Left lung (tissue), 14 donors: ENCODE measurements around the gene RETREG2. TPM values are rescaled to one million over a fixed set of nuclear protein-coding genes. Genes with fewer than 3 reads are reported as not detected.

Source experiments
- ATAC-seq: fragments of 200-7000 bp; cut with Tn5 transposase; one replicate; pipeline ENCODE4 v1.9.1; 2020; ENCODE audit warnings: moderate library complexity
- DNase-seq, 4 donors: peaks; one replicate each; pipeline ENCODE4 v3.0.0-alpha.2; 2013 to 2020
- H3K27ac ChIP-seq, 2 donors: fragments of 200-600 bp; sonication (generic) in 1 of 2; one replicate each; pipeline versions ENCODE4 v1.5.0 to v1.8.0; 2020 to 2021
- H3K27me3 ChIP-seq, 2 donors: fragments of 200-600 bp; sonication (generic) in 1 of 2; one replicate each; pipeline versions ENCODE4 v1.5.0 to v1.8.0; 2020 to 2021
- H3K36me3 ChIP-seq, 2 donors: fragments of 200-600 bp; sonication (generic) in 1 of 2; one replicate each; pipeline versions ENCODE4 v1.5.0 to v1.8.0; 2020 to 2021
- H3K4me1 ChIP-seq, 2 donors: fragments of 200-600 bp; one replicate each; pipeline ENCODE4 v1.8.0; 2021
- H3K4me3 ChIP-seq, 2 donors: fragments of 200-600 bp; sonication (generic) in 1 of 2; one replicate each; pipeline versions ENCODE4 v1.5.0 to v1.8.0; 2020 to 2021; ENCODE audit warnings: mild to moderate bottlenecking in 1 of 2
- H3K9me3 ChIP-seq, 2 donors: fragments of 200-600 bp; sonication (generic) in 1 of 2; one replicate each; pipeline versions ENCODE4 v1.5.0 to v1.8.0; 2020 to 2021
- CTCF ChIP-seq, 2 donors: fragments of 200-600 bp; sonication (generic) in 1 of 2; IDR thresholded peaks; one replicate each; pipeline versions ENCODE4 v1.5.0 to v1.8.0; 2021; ENCODE audit warnings: antibody characterized with exemption in 2 of 2
- intact Hi-C, 2 donors: fragments of 100-400 bp; cut with DNase I; formaldehyde crosslinking; loops; one replicate each; pipeline versions ENCODE4 v1.11.2 to v1.14.2; 2022
- long read RNA-seq, 12 donors: library from polyadenylated mRNA in 2 of 12; unstranded in 2 of 12; transcript quantifications; one replicate each; pipeline ENCODE4 v2.0.0 and lab custom pipeline, GENCODE V29; 2019 to 2026
- polyA plus RNA-seq, 6 donors: library from polyadenylated mRNA; unstranded; fragments of 120-200 nt; gene quantifications; one replicate each; pipeline ENCODE4 v1.2.1, GENCODE V29; 2013; ENCODE audit not compliant: insufficient read length in 6 of 6
- total RNA-seq, 2 donors: library from RNA; stranded (reverse); fragmentation: NEBNext Ultra II Directional; extraction: Animal tissue kit (Norgen Biotek cat#: 25700); gene quantifications; one replicate each; pipeline ENCODE4 v1.2.1, GENCODE V29; 2021
- donor health status: DM: no; HTN: yes; CAD: no.
- donor health status: DM: no; HTN: no; CAD: no.

Gene RETREG2
- total RNA-seq (10 to 100 TPM; 84.6 to 85.4 TPM), polyA plus RNA-seq (10 to 100 TPM; 75.0 to 86.6 (median 81.7) TPM)
- long read RNA-seq, donor 1, full-length matches to known transcripts = 17 of 17 reads
- long read RNA-seq, donor 1, partial matches to known transcripts = 0 of 17 reads
- long read RNA-seq, donor 1, other reads (novel, unspliced or antisense) = 0 of 17 reads
- long read RNA-seq, donor 2, full-length matches to known transcripts = 7 of 7 reads
- long read RNA-seq, donor 2, partial matches to known transcripts = 0 of 7 reads
- long read RNA-seq, donor 2, other reads (novel, unspliced or antisense) = 0 of 7 reads
- long read RNA-seq, donor 3, full-length matches to known transcripts = 15 of 15 reads
- long read RNA-seq, donor 3, partial matches to known transcripts = 0 of 15 reads
- long read RNA-seq, donor 3, other reads (novel, unspliced or antisense) = 0 of 15 reads
- long read RNA-seq, donor 4, partial matches to known transcripts = 0 of 6 reads
- long read RNA-seq, donor 4, other reads (novel, unspliced or antisense) = 6 of 6 reads
- long read RNA-seq, donor 5, full-length matches to known transcripts = 8 of 42 reads
- long read RNA-seq, donor 5, partial matches to known transcripts = 34 of 42 reads
- long read RNA-seq, donor 5, other reads (novel, unspliced or antisense) = 0 of 42 reads
- long read RNA-seq, donor 6, full-length matches to known transcripts = 7 of 7 reads
- long read RNA-seq, donor 6, partial matches to known transcripts = 0 of 7 reads
- long read RNA-seq, donor 6, other reads (novel, unspliced or antisense) = 0 of 7 reads
- long read RNA-seq, donor 7, full-length matches to known transcripts = 7 of 15 reads
- long read RNA-seq, donor 7, partial matches to known transcripts = 8 of 15 reads
- long read RNA-seq, donor 7, other reads (novel, unspliced or antisense) = 0 of 15 reads
- long read RNA-seq, donor 8, full-length matches to known transcripts = 10 of 10 reads
- long read RNA-seq, donor 8, partial matches to known transcripts = 0 of 10 reads
- long read RNA-seq, donor 8, other reads (novel, unspliced or antisense) = 0 of 10 reads
- long read RNA-seq, donor 9 = 0 reads
- long read RNA-seq, donor 10, partial matches to known transcripts = 0 of 4 reads
- long read RNA-seq, donor 10, other reads (novel, unspliced or antisense) = 4 of 4 reads
- long read RNA-seq, donor 11, full-length matches to known transcripts = 27 of 34 reads
- long read RNA-seq, donor 11, partial matches to known transcripts = 7 of 34 reads
- long read RNA-seq, donor 11, other reads (novel, unspliced or antisense) = 0 of 34 reads
- long read RNA-seq, donor 12, full-length matches to known transcripts = 5 of 5 reads
- long read RNA-seq, donor 12, partial matches to known transcripts = 0 of 5 reads
- long read RNA-seq, donor 12, other reads (novel, unspliced or antisense) = 0 of 5 reads

GRCh38 chr2:219177552-219178376, at the start of gene RETREG2:
Gene RETREG2, plus strand, starts transcription at chr2:219178275. Its CDS starts 78 bp downstream, at chr2:219178353.
- H3K9me3 ChIP-seq = no peaks in the 10 kb centered on the region
- peak; percentile 90 to 96 (median 93) for DNase-seq
- H3K36me3 ChIP-seq = peaks cover 0 to 58% of the 10 kb centered on the region in 2 donors
- peaks cover 18 to 63% of the 10 kb centered on the region in 2 donors for H3K4me1 ChIP-seq
- peak within 1 kb of the TSS; percentile 98 for H3K4me3 ChIP-seq
- peak; percentile 86 for ATAC-seq
- H3K27me3 ChIP-seq = no peaks in the 10 kb centered on the region
- peak within 1 kb of the TSS; percentile 99 to 100 for H3K27ac ChIP-seq
- intact Hi-C loops = no loop called here
- TF ChIP-seq CTCF (IDR thresholded peaks at IDR 0.05) = peak; percentile 20 to 48

GRCh38 chr2:219128396-219128795, 49.7 kb upstream of the RETREG2 start:
- DNase-seq = no peak
- H3K27ac ChIP-seq = no peak overlapping the region
- no peaks in the 10 kb centered on the region for H3K9me3 ChIP-seq
- no peak overlapping the region for H3K4me3 ChIP-seq
- TF ChIP-seq CTCF (IDR thresholded peaks at IDR 0.05) = no peak
- intact Hi-C loops = loop anchor here in 1 of 2 donors (10.0 kb wide), 1 partner anchor 74 kb away; no protein-coding TSS in a partner anchor
- peaks cover 12 to 20% of the 10 kb centered on the region in 2 donors for H3K4me1 ChIP-seq
- ATAC-seq = no peak
- no peaks in the 10 kb centered on the region for H3K27me3 ChIP-seq
- no peaks in the 10 kb centered on the region for H3K36me3 ChIP-seq

- intact Hi-C loops = loop anchor here in 1 of 2 donors (10.0 kb wide), 1 partner anchor 75 kb away; no protein-coding TSS in a partner anchor
- DNase-seq (no peak), ATAC-seq (no peak)
- Histone ChIP-seq H3K27me3 (no peaks in the 10 kb centered on the region), H3K27ac (no peak overlapping the region), H3K36me3 (no peaks in the 10 kb centered on the region), H3K4me1 (peaks cover 3 to 14% of the 10 kb centered on the region in 2 donors), H3K4me3 (no peak overlapping the region), H3K9me3 (no peaks in the 10 kb centered on the region)
- no peak for TF ChIP-seq CTCF (IDR thresholded peaks at IDR 0.05)
These were observed 48.5 kb upstream of the RETREG2 start for GRCh38 chr2:219129589-219129988.

GRCh38 chr2:219131327-219131726, 46.7 kb upstream of the RETREG2 start:
- H3K27ac ChIP-seq = no peak overlapping the region
- intact Hi-C loops = no loop called here

More at GRCh38 chr2:219131327-219131726, 46.7 kb upstream of the RETREG2 start:
- DNase-seq (no peak), ATAC-seq (no peak)
- Histone ChIP-seq H3K4me1 (no peaks in the 10 kb centered on the region), H3K9me3 (no peaks in the 10 kb centered on the region), H3K27me3 (no peaks in the 10 kb centered on the region), H3K4me3 (no peak overlapping the region), H3K36me3 (no peaks in the 10 kb centered on the region)
- TF ChIP-seq CTCF (IDR thresholded peaks at IDR 0.05) = no peak
